Thyroid gland (tissue), 4 donors: Measurements from ENCODE around the gene E2F4.

Experiments
- CTCF ChIP-seq, 6 experiments: fragments of 200-600 bp in 3 of 6; fragments of 450-650 bp in 3 of 6; sonication (generic) in 3 of 6; IDR thresholded peaks; one replicate each; pipeline ENCODE4 v1.5.1; 2016 to 2019; ENCODE audit warnings: antibody characterized with exemption in 6 of 6, mild to moderate bottlenecking in 2 of 6, inconsistent platforms in 1 of 6, moderate library complexity in 1 of 6
- POLR2A ChIP-seq, 2 donors: fragments of 450-650 bp; IDR thresholded peaks; one replicate each; pipeline ENCODE4 v1.6.1; 2017; ENCODE audit warnings: antibody characterized with exemption in 2 of 2, mild to moderate bottlenecking in 2 of 2, moderate library complexity in 1 of 2

- TF ChIP-seq POLR2A (IDR thresholded peaks at IDR 0.05) (no peak), CTCF (IDR thresholded peaks at IDR 0.05) (no peak)
Measured at GRCh38 chr16:67237396-67238277, 45.7 kb downstream of the E2F4 start.
